H1 (cell line): Measurements from ENCODE around the gene NFKBIZ. TPM values are rescaled to one million over a fixed set of nuclear protein-coding genes. Genes with fewer than 3 reads are reported as not detected.
A peak's percentile ranks its signal among the peaks of the same experiment; 100 is the strongest.

ENCODE experiments used
- CTCF ChIA-PET: fragments of 300-600 bp; sonication (Branson Sonifier 250); formaldehyde crosslinking; loops from one replicate; lab custom pipeline; 2021; ENCODE audit not compliant: partially characterized antibody; lab: Charles Lee
- POLR2A ChIA-PET: fragments of 300-600 bp; sonication (Branson Sonifier 250); formaldehyde crosslinking; loops from one replicate; lab custom pipeline; 2021; ENCODE audit warnings: inconsistent platforms; ENCODE audit not compliant: partially characterized antibody; lab: Charles Lee
- DNase-seq, 2 experiments: peaks; one replicate each; pipeline versions ENCODE4 v3.0.0 to v3.0.0-alpha.2; 2010 to 2022; ENCODE audit warnings: low spot score in 2 of 2, low read depth in 1 of 2, mixed read lengths in 1 of 2
- FAIRE-seq: peaks from 2 replicates; lab custom pipeline; 2011; peaks lifted over from hg19 to GRCh38; lab: Jason Lieb, UNC
- H2AFZ ChIP-seq: 2 replicates; pipeline ENCODE4 v1.8.1; 2012; ENCODE audit warnings: low read length, inconsistent platforms
- H2AK5ac ChIP-seq: 2 replicates; pipeline ENCODE4 v1.6.1; 2013; ENCODE audit warnings: low read depth, low read length
- H2BK120ac ChIP-seq: replicated peaks from 2 replicates; pipeline ENCODE3; 2013; ENCODE audit warnings: low read depth, low read length, inconsistent platforms
- H2BK12ac ChIP-seq: 2 replicates; pipeline ENCODE4 v1.6.1; 2013; ENCODE audit warnings: low read depth, low read length
- H2BK15ac ChIP-seq: 2 replicates; pipeline ENCODE4 v1.6.1; 2013; ENCODE audit warnings: low read length
- H2BK20ac ChIP-seq: 2 replicates; pipeline ENCODE4 v1.6.1; 2013; ENCODE audit warnings: low read length
- H2BK5ac ChIP-seq: 2 replicates; pipeline ENCODE4 v1.6.1; 2013; ENCODE audit warnings: low read depth, low read length
- H3K14ac ChIP-seq: 2 replicates; pipeline ENCODE4 v1.6.1; 2013; ENCODE audit warnings: inconsistent platforms; ENCODE audit not compliant: insufficient read length
- H3K18ac ChIP-seq: 2 replicates; pipeline ENCODE4 v1.6.1; 2013; ENCODE audit warnings: low read length; ENCODE audit errors: extremely low read depth
- H3K23ac ChIP-seq: 2 replicates; pipeline ENCODE4 v1.6.1; 2013; ENCODE audit warnings: inconsistent platforms; ENCODE audit not compliant: insufficient read length
- H3K23me2 ChIP-seq: 2 replicates; pipeline ENCODE4 v1.6.1; 2013; ENCODE audit warnings: low read depth, low read length
- H3K27ac ChIP-seq: 2 replicates; pipeline ENCODE4 v1.6.1; 2011; ENCODE audit warnings: low read depth, low read length, inconsistent platforms
- H3K27me3 ChIP-seq, 4 experiments: replicated peaks in 1 of 4; 1 replicate in 1 of 4; 2 replicates in 3 of 4; pipeline versions ENCODE4 v1.6.1 to v1.8.1; 2011 to 2013; ENCODE audit warnings: low read length in 3 of 4, mild to moderate bottlenecking in 3 of 4, inconsistent platforms in 2 of 4, mixed read lengths in 2 of 4, moderate library complexity in 1 of 4; ENCODE audit not compliant: control insufficient read depth in 3 of 4, insufficient read depth in 3 of 4; ENCODE audit errors: extremely low read depth in 1 of 4
- H3K36me3 ChIP-seq, 4 experiments: 2 replicates each; pipeline versions ENCODE4 v1.6.1 to v1.8.1; 2011 to 2013; ENCODE audit warnings: mild to moderate bottlenecking in 4 of 4, low read length in 3 of 4, moderate library complexity in 2 of 4, control low read depth in 1 of 4, inconsistent platforms in 1 of 4; ENCODE audit not compliant: insufficient read depth in 4 of 4, control insufficient read depth in 2 of 4
- H3K4ac ChIP-seq: replicated peaks from 2 replicates; pipeline ENCODE3; 2013; ENCODE audit warnings: low read length, low read depth, mixed read lengths, inconsistent platforms; ENCODE audit not compliant: insufficient read length
- H3K4me1 ChIP-seq, 4 experiments: replicated peaks in 1 of 4; 1 replicate in 1 of 4; 2 replicates in 3 of 4; pipeline versions ENCODE4 v1.6.1 to v1.8.1; 2011 to 2013; ENCODE audit warnings: low read length in 3 of 4, inconsistent platforms in 2 of 4, mixed read lengths in 1 of 4; ENCODE audit not compliant: insufficient read depth in 4 of 4, control insufficient read depth in 3 of 4
- H3K4me2 ChIP-seq, 2 experiments: 2 replicates each; pipeline versions ENCODE4 v1.6.1 to v1.8.1; 2011 to 2013; ENCODE audit warnings: low read depth in 2 of 2, low read length in 2 of 2, control low read depth in 1 of 2, inconsistent platforms in 1 of 2, mild to moderate bottlenecking in 1 of 2; ENCODE audit not compliant: insufficient read depth in 1 of 2
- H3K4me3 ChIP-seq, 4 experiments: fragments of 200-600, 300-600 bp in 1 of 4; sonication (generic), shearing (Covaris generic), sonication (Bioruptor Twin) in 1 of 4; 2 replicates each; pipeline versions ENCODE4 v1.5.1 to v1.8.1; 2011 to 2016; ENCODE audit warnings: low read length in 4 of 4, low read depth in 3 of 4, control low read depth in 2 of 4, inconsistent platforms in 2 of 4, mild to moderate bottlenecking in 2 of 4, mixed read lengths in 1 of 4, moderate library complexity in 1 of 4; ENCODE audit not compliant: insufficient read depth in 2 of 4; ENCODE audit errors: extremely low read depth in 1 of 4
- H3K56ac ChIP-seq: replicated peaks from 2 replicates; pipeline ENCODE3; 2013; ENCODE audit warnings: low read depth, mild to moderate bottlenecking, mixed read lengths, low read length, inconsistent platforms; ENCODE audit not compliant: insufficient read length
- H3K79me1 ChIP-seq: 2 replicates; pipeline ENCODE4 v1.6.1; 2013; ENCODE audit warnings: low read depth, low read length, control low read depth
- H3K79me2 ChIP-seq, 2 experiments: 2 replicates each; pipeline versions ENCODE4 v1.6.1 to v1.8.1; 2012 to 2013; ENCODE audit warnings: low read length in 2 of 2, mild to moderate bottlenecking in 2 of 2, inconsistent platforms in 1 of 2; ENCODE audit not compliant: insufficient read depth in 2 of 2, control insufficient read depth in 1 of 2
- H3K9ac ChIP-seq, 4 experiments: replicated peaks in 1 of 4; 1 replicate in 1 of 4; 2 replicates in 3 of 4; pipeline versions ENCODE4 v1.6.1 to v1.8.1; 2011 to 2013; ENCODE audit warnings: low read depth in 3 of 4, low read length in 3 of 4, control low read depth in 2 of 4, mild to moderate bottlenecking in 2 of 4, moderate library complexity in 2 of 4, inconsistent platforms in 1 of 4; ENCODE audit errors: extremely low read depth in 1 of 4
- H3K9me3 ChIP-seq, 2 experiments: 2 replicates each; pipeline versions ENCODE4 v1.6.1 to v1.8.1; 2012 to 2013; ENCODE audit warnings: mild to moderate bottlenecking in 2 of 2, moderate library complexity in 2 of 2, control low read depth in 1 of 2, inconsistent platforms in 1 of 2, low read depth in 1 of 2, low read length in 1 of 2, mixed read lengths in 1 of 2; ENCODE audit not compliant: insufficient read depth in 2 of 2
- H4K20me1 ChIP-seq, 2 experiments: replicated peaks in 1 of 2; 2 replicates each; pipeline versions ENCODE3 to v1.8.1; 2011 to 2013; ENCODE audit warnings: inconsistent platforms in 2 of 2, low read length in 2 of 2, mild to moderate bottlenecking in 1 of 2; ENCODE audit not compliant: insufficient read depth in 2 of 2, control insufficient read depth in 1 of 2
- H4K5ac ChIP-seq: 2 replicates; pipeline ENCODE4 v1.6.1; 2013; ENCODE audit warnings: low read length, low read depth, mixed read lengths, inconsistent platforms; ENCODE audit not compliant: insufficient read length
- H4K8ac ChIP-seq: 2 replicates; pipeline ENCODE4 v1.8.0; 2013; ENCODE audit warnings: mild to moderate bottlenecking, moderate library complexity, low read length, inconsistent platforms; ENCODE audit not compliant: insufficient read depth; ENCODE audit errors: extremely low read depth
- H4K91ac ChIP-seq: replicated peaks from 2 replicates; pipeline ENCODE3; 2013; ENCODE audit warnings: low read length, mixed read lengths, inconsistent platforms; ENCODE audit not compliant: insufficient read length
- ATF3 ChIP-seq: IDR thresholded peaks from 2 replicates; pipeline ENCODE4 v1.6.1; 2011; ENCODE audit warnings: low read depth, mild to moderate bottlenecking, low read length; ENCODE audit not compliant: insufficient read depth
- KDM5A ChIP-seq: fragments of 200-600 bp; IDR thresholded peaks from 2 replicates; pipeline ENCODE4 v1.7.1; 2012; ENCODE audit warnings: mild to moderate bottlenecking, low read length, inconsistent platforms, mixed read lengths
- MAFK ChIP-seq: IDR thresholded peaks from 2 replicates; pipeline ENCODE4 v1.6.1; 2012; ENCODE audit warnings: low read depth, mild to moderate bottlenecking, improper control_type of control experiment, low read length
- WGBS, 2 experiments: shearing (Covaris generic) in 1 of 2; methylation state at CpG; one replicate each; pipeline versions ENCODE4 v1.1.6 to v1.1.7; 2013 to 2015; ENCODE audit warnings: low lambda C conversion rate in 2 of 2, mixed read lengths in 2 of 2, inconsistent platforms in 1 of 2, low coverage in 1 of 2, missing lambda C conversion rate in 1 of 2; ENCODE audit not compliant: insufficient replicate concordance in 2 of 2, insufficient coverage in 1 of 2, insufficient read length in 1 of 2; ENCODE audit errors: extremely low coverage in 1 of 2, missing lambda C conversion rate in 1 of 2; 5-methylcytosine and 5-hydroxymethylcytosine counted together
- polyA plus RNA-seq, 7 experiments: library from polyadenylated mRNA; depleted of rRNA in 3 of 7; stranded (reverse) in 5 of 7; unstranded in 2 of 7; fragments of >200 nt in 5 of 7; fragments of 200-250 nt in 2 of 7; gene quantifications; 1 replicate in 5 of 7; 2 replicates in 1 of 7; 4 replicates in 1 of 7; pipeline versions ENCODE4 v1.2.1 to v1.2.3, GENCODE V29; 2011 to 2013; ENCODE audit warnings: missing spikeins in 2 of 7, mixed read lengths in 2 of 7
- total RNA-seq: library from RNA; stranded (reverse); fragmentation: NEBNext Ultra II Directional; extraction: Animal tissue kit (Norgen Biotek cat#: 25700); gene quantifications from 2 replicates; pipeline ENCODE4 v1.2.1, GENCODE V29; 2021

NFKBIZ gene
- total and polyA plus RNA-seq, 2 of the 8 experiments (the other 6 are each of a cell fraction or from before 2014, with no cell fraction given) = 7.2 to 24.5 TPM

- H3K27me3 ChIP-seq = no peaks in the 10 kb centered on the region
- no peak overlapping the region for H3K4ac ChIP-seq
- no peaks in the 10 kb centered on the region for H4K20me1 ChIP-seq
- H3K56ac ChIP-seq = no peak overlapping the region
- no peak overlapping the region for H2BK15ac ChIP-seq
- no peak overlapping the region for H3K27ac ChIP-seq
- no peak overlapping the region for H3K23ac ChIP-seq
- no peaks in the 10 kb centered on the region for H3K79me2 ChIP-seq
- no peak overlapping the region for H2BK20ac ChIP-seq
- H2BK120ac ChIP-seq = no peak overlapping the region
- POLR2A ChIA-PET = no interaction called here
- H2AFZ ChIP-seq = no peak overlapping the region
- no peaks in the 10 kb centered on the region for H3K36me3 ChIP-seq
- CTCF ChIA-PET = interaction anchor here (0.7 kb wide), 1 partner anchor 121 kb away, joined by 3 read pairs; no protein-coding TSS in a partner anchor
- no peak overlapping the region for H3K4me3 ChIP-seq
- no peak for DNase-seq
- no peak for TF ChIP-seq KDM5A
- TF ChIP-seq MAFK = peak; percentile 80; the same call in 1 of the 2 replicates
- TF ChIP-seq ATF3 = no peak
- 0 out of 4 replicates have a peak, but pooled peaks cover 0 to 3% of the 10 kb centered on the region in 2 experiments for H3K9me3 ChIP-seq
- H3K79me1 ChIP-seq = no peaks in the 10 kb centered on the region
- H3K4me2 ChIP-seq = no peak overlapping the region
- H2AK5ac ChIP-seq = no peak overlapping the region
- H3K23me2 ChIP-seq = no peaks in the 10 kb centered on the region
- H2BK12ac ChIP-seq = no peak overlapping the region
- no peak overlapping the region for H3K9ac ChIP-seq
- no peak overlapping the region for H3K18ac ChIP-seq
- no peak overlapping the region for H4K91ac ChIP-seq
- WGBS, 2 experiments = 95% methylated on average over 2 of the region's 2 CpGs; no CpG with 5 or more reads in 1 of the 2 experiments
- no peak for FAIRE-seq
- H3K14ac ChIP-seq = no peak overlapping the region
- no peak overlapping the region for H2BK5ac ChIP-seq
- H4K8ac ChIP-seq = no peak overlapping the region
- H4K5ac ChIP-seq = no peak overlapping the region
- no peaks in the 10 kb centered on the region for H3K4me1 ChIP-seq
Observed at GRCh38 chr3:101896083-101896757, 46.9 kb downstream of the NFKBIZ start.
